GM12874 (cell line): Measurements from ENCODE around the gene CFHR1.

Experiments used
- CTCF ChIP-seq: IDR thresholded peaks from 2 replicates; pipeline ENCODE4 v1.5.1; 2011; ENCODE audit warnings: low read depth, mild to moderate bottlenecking, control low read depth, low read length, moderate library complexity; ENCODE audit not compliant: insufficient read depth

CFHR1 gene

GRCh38 chr1:196873385-196873784 lies 53.9 kb downstream of the CFHR1 start:
- TF ChIP-seq CTCF = no peak

GRCh38 chr1:196875935-196876334 lies 56.4 kb downstream of the CFHR1 start:
- TF ChIP-seq CTCF = no peak

- TF ChIP-seq CTCF = no peak
Measured at GRCh38 chr1:196877964-196878363, 58.4 kb downstream of the CFHR1 start.
